ENCODE data around the gene APOBEC3B. TPM values are rescaled to one million over a fixed set of nuclear protein-coding genes. Genes with fewer than 3 reads are reported as not detected.
"Not testable (repeated sequence)": the region's sequence is repeated elsewhere in the genome, so short reads cannot be mapped to it uniquely, and the experiment has no call there.

The APOBEC3B gene
- total RNA-seq: 18.9 and 20.2 TPM in 2 replicates

DNA sequence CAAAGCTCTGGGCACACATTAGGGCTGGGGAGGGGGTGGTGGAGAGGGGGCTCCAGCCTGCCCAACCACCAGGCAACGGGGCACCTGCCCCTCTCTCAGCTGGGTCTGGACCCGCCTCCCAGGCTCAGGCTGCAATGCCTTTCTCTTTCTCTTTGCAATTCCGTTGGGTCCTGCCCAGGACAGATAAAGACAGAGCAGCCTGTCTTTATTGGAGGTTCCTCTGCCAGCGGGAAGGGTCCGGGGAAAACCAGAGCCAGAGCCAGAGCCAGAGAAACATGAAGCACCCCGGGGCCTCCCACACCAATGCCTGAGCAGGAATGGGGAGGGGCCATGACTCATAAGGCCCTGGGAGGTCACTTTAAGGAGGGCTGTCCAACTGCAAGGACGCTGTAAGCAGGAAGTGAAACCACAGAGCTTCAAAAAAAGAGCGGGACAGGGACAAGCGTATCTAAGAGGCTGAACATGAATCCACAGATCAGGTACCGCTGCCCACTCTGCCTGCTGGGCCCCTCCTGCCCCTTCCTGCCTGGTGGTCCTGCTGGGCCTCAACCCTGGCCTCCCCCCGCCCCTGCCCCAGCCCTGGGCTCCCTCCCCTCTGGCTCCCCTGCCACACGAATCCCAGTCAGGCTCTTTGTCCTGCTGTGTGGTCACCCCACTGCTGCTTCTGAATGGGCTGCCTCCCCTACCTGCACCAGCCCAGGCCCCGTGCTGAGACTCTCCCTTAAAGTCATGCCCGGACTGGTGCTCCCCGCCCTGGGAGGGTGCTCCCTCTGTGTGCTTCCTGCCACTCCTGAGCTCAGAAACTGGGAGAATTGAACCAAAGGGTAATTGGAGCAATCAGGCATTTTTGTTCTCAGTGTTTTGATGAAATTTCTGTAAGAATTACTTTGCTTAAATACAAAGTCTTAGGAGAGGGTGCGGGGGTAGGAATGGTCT is at the start of gene APOBEC3B:
Gene APOBEC3B (plus strand): TSS at position 356 of the 936 bp plus-strand sequence. CDS start 107 bp downstream, at position 463.
- intact Hi-C loops (cut with micrococcal nuclease): no loop called here

GRCh38 chr22:38935023-38935422 is 47.1 kb upstream of the APOBEC3B start:
- intact Hi-C loops (cut with micrococcal nuclease): no loop called here

GRCh38 chr22:38935616-38936015 is 46.5 kb upstream of the APOBEC3B start:
- intact Hi-C loops (cut with micrococcal nuclease): no loop called here

DNA sequence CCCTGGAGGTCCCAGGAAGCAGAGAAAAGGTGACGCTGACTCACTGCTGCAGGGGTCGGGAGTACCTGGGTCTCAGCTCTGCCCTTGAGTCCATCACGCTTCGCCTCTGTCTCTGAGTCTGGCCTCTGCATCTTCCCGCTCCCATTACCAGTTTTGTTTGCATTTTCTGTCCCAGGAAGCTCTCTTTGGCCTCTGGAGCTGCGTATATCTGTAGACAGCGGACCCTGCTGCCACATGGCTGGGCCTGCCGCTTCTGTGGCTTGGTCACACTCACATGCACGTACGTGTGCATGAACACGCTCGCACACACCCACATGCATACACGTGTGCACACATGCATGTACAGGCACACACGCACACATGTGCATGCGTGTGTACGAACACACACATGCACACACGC is 45.6 kb upstream of the APOBEC3B start:
- intact Hi-C loops (cut with micrococcal nuclease): no loop called here

GRCh38 chr22:38937036-38937435 is 45.1 kb upstream of the APOBEC3B start:
- intact Hi-C loops (cut with micrococcal nuclease): no loop called here

DNA sequence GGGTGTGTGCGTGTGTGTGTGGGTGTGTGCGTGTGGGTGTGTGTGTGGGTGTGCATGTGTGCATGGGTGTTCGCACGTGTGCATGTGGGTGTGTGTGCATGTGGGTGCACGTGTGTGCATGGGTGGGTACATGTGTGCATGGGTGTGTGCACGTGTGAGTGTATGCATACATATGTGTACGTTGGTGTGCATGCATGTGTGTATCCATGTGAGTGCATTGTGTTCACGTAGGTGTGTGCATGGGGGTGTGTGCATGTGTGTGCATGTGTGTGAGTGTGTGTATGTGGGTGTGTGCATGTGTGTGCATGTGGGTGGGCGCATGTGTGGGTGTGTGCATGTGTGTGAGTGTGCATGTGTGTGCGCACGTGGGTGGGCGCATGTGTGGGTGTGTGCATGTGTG is 44.6 kb upstream of the APOBEC3B start:
- intact Hi-C loops (cut with micrococcal nuclease): no loop called here

GRCh38 chr22:38938221-38938620 is 43.9 kb upstream of the APOBEC3B start:
- intact Hi-C loops (cut with micrococcal nuclease): no loop called here

DNA sequence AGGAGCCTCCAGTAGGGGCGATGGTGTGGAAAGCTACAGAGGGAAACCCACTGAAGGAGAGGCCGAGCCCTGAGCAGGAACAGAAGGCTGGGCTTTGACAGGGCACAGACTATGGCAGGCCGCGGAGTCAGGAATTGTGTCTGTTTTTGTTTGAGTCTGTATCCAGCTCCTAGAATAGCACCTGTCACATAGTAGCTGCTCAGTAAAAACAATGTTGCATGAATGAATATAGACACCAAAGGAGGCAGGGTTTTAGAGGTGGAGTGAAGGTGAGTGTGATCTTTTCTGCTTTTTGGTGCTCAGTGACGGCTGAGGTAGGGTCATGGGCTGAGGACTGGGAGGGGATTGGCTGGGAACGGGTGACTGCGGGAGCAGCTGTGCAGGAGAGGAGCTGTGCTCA is 43.2 kb upstream of the APOBEC3B start:
- intact Hi-C loops (cut with micrococcal nuclease): no loop called here

- intact Hi-C loops (cut with micrococcal nuclease): loop anchor here (1.0 kb wide), 3 partner anchors 13 to 62 kb away; no protein-coding TSS in a partner anchor
Measured at GRCh38 chr22:38940811-38941384, 41.2 kb upstream of the APOBEC3B start.

DNA sequence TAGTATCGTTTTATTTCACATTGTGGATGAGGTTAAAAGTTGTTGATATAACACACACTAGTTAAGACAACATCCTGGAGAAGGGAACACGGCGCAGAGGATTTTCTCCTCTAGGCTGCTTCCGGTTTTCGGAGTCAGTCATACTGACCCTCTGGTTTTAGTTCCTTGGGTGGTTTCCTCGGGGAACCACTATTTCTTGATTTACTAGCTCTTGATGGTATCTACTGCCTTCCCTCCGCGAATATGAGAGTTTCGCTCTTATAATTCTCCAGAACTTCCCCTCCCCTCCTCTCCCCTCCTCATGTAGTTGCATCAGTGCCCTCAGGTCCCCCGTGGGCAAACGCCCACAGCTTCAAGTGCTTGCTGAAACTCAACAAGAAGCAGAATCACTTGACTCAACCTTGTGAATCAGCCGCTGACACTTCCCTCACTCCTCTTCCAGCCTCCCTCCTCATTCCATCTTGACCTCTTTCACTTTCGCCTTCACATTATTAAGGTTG is 40.6 kb upstream of the APOBEC3B start:
- intact Hi-C loops (cut with micrococcal nuclease): loop anchor here (1.0 kb wide), 3 partner anchors 13 to 62 kb away; no protein-coding TSS in a partner anchor

GRCh38 chr22:38942702-38943101 is 39.4 kb upstream of the APOBEC3B start:
- intact Hi-C loops (cut with micrococcal nuclease): no loop called here

DNA sequence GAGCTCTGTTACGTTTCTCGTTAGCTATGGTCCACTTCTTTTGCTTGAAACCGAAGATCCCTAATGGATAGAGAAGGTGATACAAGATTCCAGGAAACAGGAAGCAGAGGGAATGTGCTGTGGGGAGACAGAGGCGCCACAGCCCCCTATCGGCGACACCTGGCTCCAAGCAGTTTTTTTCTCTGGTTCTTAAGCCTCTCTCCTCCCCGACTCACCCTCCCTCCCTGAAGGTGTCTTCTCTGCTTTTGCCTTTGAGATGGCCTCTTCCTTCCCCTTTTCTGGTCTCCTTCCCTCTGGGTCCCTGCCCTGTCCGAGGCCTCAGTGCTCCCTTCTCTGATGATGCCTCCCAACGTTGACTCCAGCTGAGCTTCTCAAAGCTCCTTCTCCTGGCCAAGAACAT is 38.9 kb upstream of the APOBEC3B start:
- intact Hi-C loops (cut with micrococcal nuclease): no loop called here

DNA sequence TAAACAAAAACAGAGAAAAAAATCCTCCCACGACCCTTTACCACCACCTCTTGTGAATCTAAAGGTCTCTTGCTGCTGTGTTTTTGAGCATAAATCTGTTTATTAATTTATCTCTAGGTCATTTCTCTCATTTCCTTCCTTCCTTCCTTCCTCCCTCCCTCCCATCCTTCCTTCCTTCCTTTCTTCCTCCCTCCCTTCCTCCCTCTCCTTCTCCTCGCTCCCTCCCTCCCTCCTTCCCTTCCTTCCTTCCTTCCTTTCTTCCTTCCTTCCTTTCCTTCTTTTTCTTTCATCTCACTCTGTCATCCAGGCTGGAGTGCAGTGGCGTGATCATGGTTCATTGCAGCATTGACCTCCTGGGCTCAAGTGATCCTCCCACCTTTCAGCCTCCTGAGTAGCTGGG is 38.3 kb upstream of the APOBEC3B start:
- intact Hi-C loops (cut with micrococcal nuclease): no loop called here

- intact Hi-C loops (cut with micrococcal nuclease): no loop called here
Measured at GRCh38 chr22:38944653-38945052, 37.5 kb upstream of the APOBEC3B start.

DNA sequence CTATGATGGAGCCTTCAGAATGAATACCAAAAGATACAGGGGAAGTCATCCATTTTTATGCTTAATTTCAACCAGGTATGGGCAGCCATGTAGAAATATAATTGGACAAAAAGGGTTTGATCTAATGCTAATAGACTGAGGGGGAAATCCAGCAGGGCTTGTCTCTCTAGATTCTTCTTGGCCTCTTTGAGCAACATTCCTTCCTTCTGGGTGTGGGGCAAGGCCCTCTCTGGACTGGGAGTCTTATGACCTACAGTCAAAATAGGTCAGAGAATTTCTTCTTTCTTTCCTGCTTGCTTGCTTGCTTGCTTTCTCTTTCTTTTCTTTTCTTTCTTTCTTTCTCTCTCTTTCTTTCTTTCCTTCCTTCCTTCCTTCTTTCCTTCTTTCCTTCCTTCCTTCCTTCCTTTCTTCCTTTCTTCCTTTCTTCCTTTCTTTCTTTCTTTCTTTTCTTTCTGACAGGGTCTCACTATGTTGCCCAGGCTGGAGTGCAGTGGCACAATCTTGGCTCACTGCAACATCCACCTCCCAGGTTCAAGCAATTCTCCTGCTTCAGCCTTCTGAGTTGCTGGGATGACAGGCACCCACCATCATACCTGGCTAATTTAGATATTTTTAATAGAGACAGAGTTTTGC is 36.3 kb upstream of the APOBEC3B start:
- intact Hi-C loops (cut with micrococcal nuclease): not testable (repeated sequence)

DNA sequence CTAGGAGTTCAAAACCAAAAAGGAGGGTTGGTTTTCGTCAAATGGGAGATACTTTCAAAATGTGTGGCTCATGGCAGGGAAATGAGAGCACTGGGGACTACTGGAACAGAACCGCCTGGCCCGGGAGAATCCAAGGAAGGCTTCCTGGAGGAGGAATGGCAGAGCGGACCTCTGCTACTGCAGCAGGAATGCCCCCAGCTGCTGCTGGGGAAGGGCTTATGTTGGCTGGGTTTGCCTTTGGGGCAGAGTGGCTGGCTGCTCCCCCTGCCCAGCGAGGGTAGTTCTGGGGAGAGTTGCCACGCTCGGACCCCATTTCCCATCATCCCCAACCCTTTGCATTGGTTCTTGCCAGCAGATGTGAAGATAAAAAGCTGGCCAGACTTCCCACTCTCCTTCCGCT is 35.4 kb upstream of the APOBEC3B start:
- intact Hi-C loops (cut with micrococcal nuclease): no loop called here

DNA sequence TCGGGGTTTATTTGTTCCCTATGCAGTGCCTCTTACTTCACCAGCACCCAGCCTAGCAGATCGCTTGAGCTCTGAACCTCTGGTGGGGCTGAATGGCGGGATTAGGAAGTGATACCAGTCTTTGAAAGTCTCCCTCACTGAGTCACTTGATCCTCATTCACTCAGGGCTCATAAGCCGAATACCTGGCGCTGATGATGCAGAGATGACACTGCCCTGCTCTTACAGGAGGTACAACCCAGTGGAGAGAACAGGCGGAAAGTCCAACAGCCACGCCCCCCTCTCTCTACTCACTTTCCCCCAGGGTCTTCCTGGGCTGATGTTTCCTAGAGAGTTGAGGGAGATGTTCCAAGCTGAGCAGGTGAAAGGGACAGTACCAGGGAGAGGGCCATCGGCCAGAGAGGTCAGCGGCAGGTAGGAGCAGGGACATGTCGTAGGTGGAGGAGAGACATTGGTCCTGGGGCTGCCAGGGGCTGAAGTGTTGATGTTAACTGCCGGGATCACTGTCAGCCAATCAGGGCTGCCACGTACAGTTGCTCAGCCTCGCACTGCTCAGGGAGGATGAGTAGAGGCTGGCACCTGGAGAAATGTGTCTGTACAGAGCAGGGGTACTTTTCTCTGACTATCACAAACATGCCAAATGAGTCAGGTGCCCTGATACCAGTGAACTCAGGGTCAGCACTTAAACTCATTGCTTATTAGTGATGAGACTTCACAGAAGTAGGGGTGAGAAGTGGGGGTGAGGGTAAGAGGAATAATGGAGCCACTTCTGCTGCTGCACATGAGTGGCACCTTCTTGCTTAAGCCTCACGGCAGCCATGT is 34.6 kb upstream of the APOBEC3B start:
- intact Hi-C loops (cut with micrococcal nuclease): no loop called here

GRCh38 chr22:38948181-38948940 is 33.8 kb upstream of the APOBEC3B start:
- intact Hi-C loops (cut with micrococcal nuclease): no loop called here

GRCh38 chr22:38949889-38950405 is 32.2 kb upstream of the APOBEC3B start:
- intact Hi-C loops (cut with micrococcal nuclease): loop anchor here (10.0 kb wide), 1 partner anchor 195 kb away; the partner anchor contains the start of gene SUN2
